ENCODE results near the gene NEURL2.
"Not testable (repeated sequence)": the region's sequence is repeated elsewhere in the genome, so short reads cannot be mapped to it uniquely, and the experiment has no call there.

The NEURL2 gene

GRCh38 chr20:45890985-45891983 lies at the start of gene NEURL2, which contains the start of gene CTSA:
TSS of gene NEURL2 (minus strand) at chr20:45891208. CDS start at chr20:45890991, 217 bp downstream.
TSS of gene CTSA (plus strand) at chr20:45891335. CDS start at chr20:45891569, 234 bp downstream.
- peak; percentile 72 for DNase-seq (ENCODE audit: low read depth, low spot score)

- no peak for DNase-seq (ENCODE audit: low read depth, low spot score)
These were observed 49.5 kb upstream of the NEURL2 start for GRCh38 chr20:45940469-45940868.

GRCh38 chr20:45940053-45940452 lies 49.0 kb upstream of the NEURL2 start:
- no peak for DNase-seq (ENCODE audit: low read depth, low spot score)

GRCh38 chr20:45938727-45939438 lies 47.9 kb upstream of the NEURL2 start:
- DNase-seq (ENCODE audit: low read depth, low spot score): no peak

- no peak for DNase-seq (ENCODE audit: low read depth, low spot score)
These were observed 46.8 kb upstream of the NEURL2 start for GRCh38 chr20:45937765-45938164.

GRCh38 chr20:45935416-45936046 lies 44.5 kb upstream of the NEURL2 start:
- no peak for DNase-seq (ENCODE audit: low read depth, low spot score)

- peak; percentile 96 for DNase-seq (ENCODE audit: low read depth, low spot score)
These were observed 43.8 kb upstream of the NEURL2 start, which contains the start of gene PCIF1 for GRCh38 chr20:45934586-45935415. TSS of gene PCIF1 (plus strand) at chr20:45934683. CDS start at chr20:45939000, 4,317 bp downstream.

- no peak for DNase-seq (ENCODE audit: low read depth, low spot score)
These were observed 43.1 kb upstream of the NEURL2 start for GRCh38 chr20:45934046-45934585.

- peak; percentile 67 for DNase-seq (ENCODE audit: low read depth, low spot score)
These were observed 42.4 kb upstream of the NEURL2 start for GRCh38 chr20:45933266-45934045.

- DNase-seq (ENCODE audit: low read depth, low spot score): not testable (repeated sequence)
These were observed 40.7 kb upstream of the NEURL2 start for GRCh38 chr20:45931680-45932079.

- no peak for DNase-seq (ENCODE audit: low read depth, low spot score)
These were observed 36.3 kb upstream of the NEURL2 start for GRCh38 chr20:45927071-45927878.

GRCh38 chr20:45926731-45927070 lies 35.7 kb upstream of the NEURL2 start:
- DNase-seq (ENCODE audit: low read depth, low spot score): no peak

GRCh38 chr20:45925821-45926506 lies 35.0 kb upstream of the NEURL2 start:
- DNase-seq (ENCODE audit: low read depth, low spot score): no peak

GRCh38 chr20:45924391-45925261 lies 33.6 kb upstream of the NEURL2 start:
- no peak for DNase-seq (ENCODE audit: low read depth, low spot score)

- DNase-seq (ENCODE audit: low read depth, low spot score): no peak
These were observed 30.6 kb upstream of the NEURL2 start for GRCh38 chr20:45921337-45922189.
